Uterine smooth muscle cell (primary cell): ENCODE measurements around the gene NUDCD2. TPM values are rescaled to one million over a fixed set of nuclear protein-coding genes. Genes with fewer than 3 reads are reported as not detected.

Experiments used
- total RNA-seq: library from RNA; depleted of rRNA; stranded (reverse); fragments of >200 nt; gene quantifications from 2 replicates; pipeline ENCODE4 v1.2.3, GENCODE V29; 2014

Gene NUDCD2, protein sequence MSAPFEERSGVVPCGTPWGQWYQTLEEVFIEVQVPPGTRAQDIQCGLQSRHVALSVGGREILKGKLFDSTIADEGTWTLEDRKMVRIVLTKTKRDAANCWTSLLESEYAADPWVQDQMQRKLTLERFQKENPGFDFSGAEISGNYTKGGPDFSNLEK
- total RNA-seq: 7.1 and 7.2 TPM in 2 replicates

DNA sequence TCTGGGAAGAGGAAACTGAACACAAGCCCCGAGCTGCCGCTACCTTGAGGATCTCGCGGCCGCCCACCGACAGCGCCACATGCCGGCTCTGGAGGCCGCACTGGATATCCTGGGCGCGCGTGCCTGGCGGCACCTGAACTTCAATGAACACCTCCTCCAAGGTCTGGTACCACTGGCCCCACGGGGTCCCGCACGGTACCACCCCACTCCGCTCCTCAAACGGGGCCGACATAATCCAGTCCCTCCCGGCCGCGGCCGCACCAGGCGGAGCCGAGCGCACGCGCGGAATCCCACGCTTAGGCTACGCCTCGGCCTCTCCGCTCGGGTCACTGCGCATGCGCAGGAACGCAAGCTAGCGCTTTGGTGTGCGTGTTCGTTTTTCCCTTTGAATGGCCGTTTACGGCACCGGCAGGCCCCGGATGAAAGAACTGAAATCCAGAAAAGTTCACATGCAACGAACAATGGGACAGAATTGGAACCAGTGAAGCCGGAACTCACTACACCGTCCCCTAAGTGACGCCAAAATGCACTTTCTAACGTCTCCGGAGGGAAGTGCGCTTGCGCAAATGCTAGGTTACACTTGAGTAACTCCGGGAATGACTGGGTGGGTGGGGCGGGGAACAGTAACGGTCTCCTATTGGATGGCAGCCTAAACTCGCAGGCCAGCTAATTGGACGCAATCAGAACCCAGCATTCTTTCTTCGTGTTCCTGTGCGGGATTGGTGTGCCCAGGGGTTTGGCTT is at the start of gene NUDCD2:
TSS of gene NUDCD2 (minus strand) at position 284 of the 743 bp plus-strand sequence. CDS start at position 232, 52 bp downstream.

DNA sequence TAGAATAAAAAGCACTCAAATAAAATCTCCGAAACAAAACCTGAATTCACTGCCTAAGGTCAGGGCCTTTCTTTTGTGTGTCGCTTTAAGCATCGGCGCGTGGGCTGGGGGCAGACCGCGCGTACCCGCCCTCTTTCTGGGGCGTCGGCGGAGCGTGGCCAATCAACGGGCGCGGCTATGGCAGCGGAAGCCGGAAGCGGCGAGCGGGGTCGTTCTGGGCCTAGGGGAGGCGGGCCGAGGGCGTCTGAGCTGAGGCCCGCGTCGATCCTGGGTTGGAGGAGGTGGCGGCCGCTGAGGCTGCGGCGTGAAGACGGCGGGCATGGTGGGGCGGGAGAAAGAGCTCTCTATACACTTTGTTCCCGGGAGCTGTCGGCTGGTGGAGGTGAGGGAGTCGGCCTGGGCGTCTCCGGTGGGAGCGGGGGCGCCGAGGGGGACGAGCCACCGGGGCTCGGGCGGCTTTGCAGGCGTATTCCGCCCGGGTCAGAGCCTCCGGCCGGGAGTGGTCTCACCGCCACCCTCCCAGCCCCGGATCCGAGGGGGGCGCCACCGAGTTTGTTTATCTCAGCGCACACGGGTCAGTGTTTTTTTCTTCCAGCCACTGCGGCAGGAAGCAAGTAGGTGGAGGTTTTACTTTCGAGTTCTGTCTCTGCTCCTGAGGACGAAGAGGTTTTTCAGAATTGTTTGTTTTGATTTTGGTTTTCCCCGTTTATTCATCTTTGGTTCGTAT is 45.6 kb upstream of the NUDCD2 start, which contains the start of gene MAT2B:
TSS of gene MAT2B (plus strand) at position 252 of the 727 bp plus-strand sequence. CDS start at position 320, 68 bp downstream.

DNA sequence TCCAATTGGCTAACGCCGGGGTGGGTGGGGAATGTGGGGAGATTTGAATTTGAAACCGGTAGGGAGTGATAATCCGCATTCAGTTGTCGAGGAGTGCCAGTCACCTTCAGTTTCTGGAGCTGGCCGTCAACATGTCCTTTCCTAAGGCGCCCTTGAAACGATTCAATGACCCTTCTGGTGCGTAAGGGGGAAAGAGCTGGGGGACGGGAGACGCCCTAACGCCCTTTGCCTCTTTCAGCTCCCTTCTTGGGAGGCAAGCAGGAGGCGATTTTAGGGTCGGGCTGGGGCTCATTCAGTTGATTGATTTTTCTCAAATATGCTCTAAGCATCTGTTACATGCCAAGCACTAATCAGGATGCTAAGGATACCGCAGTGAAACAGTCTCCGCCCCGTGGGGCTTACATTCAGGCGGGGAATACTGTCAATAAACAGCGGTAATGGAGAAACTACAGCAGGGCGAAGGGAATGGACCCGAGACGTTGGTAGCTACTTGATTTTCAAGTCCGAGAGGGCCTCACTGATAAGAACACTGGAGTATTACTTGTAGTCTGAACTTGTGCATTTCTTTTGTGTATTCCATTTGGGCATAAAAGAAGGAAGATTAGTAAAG is 765 bp upstream of the NUDCD2 start, which contains the start of gene HMMR:
TSS of gene HMMR (plus strand) at position 71 of the 610 bp plus-strand sequence. CDS start at position 132, 61 bp downstream.

DNA sequence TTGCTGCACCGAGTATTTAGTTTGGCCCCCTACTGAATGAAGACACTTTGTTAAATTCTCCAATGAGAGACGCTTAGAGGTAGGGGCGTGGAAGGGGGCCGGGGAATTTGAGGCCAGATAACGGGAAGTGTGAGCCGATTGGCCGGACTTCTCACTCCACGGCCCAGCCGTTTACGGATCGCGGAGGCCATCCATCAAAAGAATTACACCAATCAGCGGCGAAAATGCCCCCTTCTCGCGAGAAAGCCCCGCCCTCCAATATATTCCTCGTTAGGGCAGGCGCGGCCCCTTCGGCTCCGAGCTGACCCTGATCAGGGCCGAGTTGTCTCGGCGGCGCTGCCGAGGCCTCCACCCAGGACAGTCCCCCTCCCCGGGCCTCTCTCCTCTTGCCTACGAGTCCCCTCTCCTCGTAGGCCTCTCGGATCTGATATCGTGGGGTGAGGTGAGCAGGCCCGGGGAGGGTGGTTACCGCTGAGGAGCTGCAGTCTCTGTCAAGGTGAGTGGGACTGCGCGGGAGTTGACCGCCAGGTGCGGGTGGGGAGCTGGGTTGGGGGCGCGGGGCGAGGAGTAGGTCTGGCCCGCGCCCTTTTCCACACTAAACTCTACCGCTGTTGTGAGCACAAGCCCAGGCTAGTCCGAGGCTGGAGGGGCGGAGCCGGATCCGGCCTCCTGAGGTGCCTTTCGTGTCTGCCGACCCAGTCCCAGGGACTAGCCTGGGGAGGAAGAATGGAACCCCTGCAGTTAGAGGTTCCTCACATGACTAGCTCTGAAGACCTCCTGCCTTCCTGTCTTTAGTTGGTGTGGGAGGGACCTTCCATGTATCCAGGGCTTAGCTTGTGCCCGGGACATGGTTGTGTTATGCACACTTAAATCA is 22.4 kb downstream of the NUDCD2 start, which contains the start of gene CCNG1:
TSS of gene CCNG1 (plus strand) at position 287 of the 874 bp plus-strand sequence. CDS start 1,662 bp downstream, outside the sequence.

Other genes starting within 250 kb of the NUDCD2 start
- 279 and 444 TPM in 2 replicates for gene CCNG1, start 22.5 kb downstream of the NUDCD2 start, total RNA-seq
- 28.1 and 99.1 TPM in 2 replicates for gene HMMR, start 530 bp upstream of the NUDCD2 start, total RNA-seq
- 67.0 and 94.5 TPM in 2 replicates for gene MAT2B, start 45.5 kb upstream of the NUDCD2 start, total RNA-seq